Heart left ventricle (tissue), 16 donors: ENCODE measurements around the gene JOSD2. TPM values are rescaled to one million over a fixed set of nuclear protein-coding genes. Genes with fewer than 3 reads are reported as not detected.
"Not testable (repeated sequence)": the region's sequence is repeated elsewhere in the genome, so short reads cannot be mapped to it uniquely, and the experiment has no call there.

ENCODE experiments used
- ATAC-seq, 4 donors: fragments of 200-7000 bp; cut with Tn5 transposase; one replicate each; pipeline ENCODE4 v1.9.1; 2020 to 2022; ENCODE audit warnings: moderate library complexity in 4 of 4, mild to moderate bottlenecking in 3 of 4, moderate number of reproducible peaks in 1 of 4
- DNase-seq, 5 donors: peaks; one replicate each; pipeline ENCODE4 v3.0.0-alpha.2; 2020
- H3K27ac ChIP-seq, 12 donors: fragments of 200-600 bp; sonication (generic) in 4 of 12; one replicate each; pipeline versions ENCODE4 v1.5.0 to v1.8.0; 2016 to 2022; ENCODE audit warnings: mild to moderate bottlenecking in 2 of 12
- H3K27me3 ChIP-seq, 9 donors: fragments of 200-600 bp; sonication (generic) in 2 of 9; one replicate each; pipeline versions ENCODE4 v1.5.1 to v1.8.0; 2016 to 2022; ENCODE audit warnings: mild to moderate bottlenecking in 3 of 9
- H3K36me3 ChIP-seq, 9 donors: fragments of 200-600 bp; sonication (generic) in 2 of 9; one replicate each; pipeline versions ENCODE4 v1.5.0 to v1.8.0; 2018 to 2022; ENCODE audit warnings: mild to moderate bottlenecking in 2 of 9
- H3K4me1 ChIP-seq, 12 donors: fragments of 200-600 bp; sonication (generic) in 4 of 12; one replicate each; pipeline versions ENCODE4 v1.5.0 to v1.8.0; 2016 to 2022; ENCODE audit warnings: mild to moderate bottlenecking in 3 of 12
- H3K4me3 ChIP-seq, 12 donors: fragments of 200-600 bp; sonication (generic) in 4 of 12; one replicate each; pipeline versions ENCODE4 v1.5.0 to v1.8.0; 2017 to 2022; ENCODE audit warnings: mild to moderate bottlenecking in 9 of 12, moderate library complexity in 4 of 12
- H3K9me3 ChIP-seq, 12 donors: fragments of 200-600 bp; sonication (generic) in 4 of 12; one replicate each; pipeline versions ENCODE4 v1.5.0 to v1.8.0; 2016 to 2022; ENCODE audit warnings: mild to moderate bottlenecking in 1 of 12
- POLR2A ChIP-seq, 2 donors: fragments of 450-650 bp; IDR thresholded peaks; one replicate each; pipeline ENCODE4 v1.6.1; 2017; ENCODE audit warnings: antibody characterized with exemption in 2 of 2, mild to moderate bottlenecking in 2 of 2, moderate library complexity in 2 of 2
- WGBS, 4 donors: extraction: QIAGEN DNeasy Blood & Tissue Kit in 2 of 4; methylation state at CpG; one replicate each; pipeline versions ENCODE4 v1.1.5 to v1.1.7; 2013 to 2018; 5-methylcytosine and 5-hydroxymethylcytosine counted together
- intact Hi-C, 10 donors: fragments of 100-400 bp; cut with DNase I; formaldehyde crosslinking; loops; one replicate each; pipeline versions ENCODE4 v1.11.1 to v1.14.2; 2022
- polyA plus RNA-seq, 2 donors: library from polyadenylated mRNA; stranded (reverse); fragments of 200-250 nt; gene quantifications; one replicate each; pipeline ENCODE4 v1.2.3, GENCODE V29; 2013
- total RNA-seq, 9 donors: library from RNA; depleted of rRNA in 2 of 9; stranded (reverse); fragments of >200 nt in 2 of 9; fragmentation: NEBNext Ultra II Directional in 3 of 9; extraction: Animal tissue kit (Norgen Biotek cat#: 25700) in 3 of 9; gene quantifications; one replicate each; pipeline versions ENCODE4 v1.1.0 to v1.2.4, GENCODE V29; 2016 to 2023
- TF ChIP-seq, protein P1 (sequence below), 12 donors: fragments of 200-600 bp; sonication (generic) in 4 of 12; IDR thresholded peaks; one replicate each; pipeline versions ENCODE4 v1.5.0 to v1.8.0; 2018 to 2022; ENCODE audit warnings: antibody characterized with exemption in 12 of 12, mild to moderate bottlenecking in 5 of 12
- donor health status: ischemic (EF 13 %, LVEDD 7.1; RV severe dilation, severe dysfunction).
- donor health status: healthy with polysubstance abuse.
- donor health status: DM: no; HTN: yes; CAD: no.
- donor health status: DM: no; HTN: no; CAD: no.
- donor health status: ischemic (EF 25% LVEDD 6.9; RV normal size, moderate dysfunction).
- donor health status: ischemic (EF 25% LVEDD 5.7; RV mildly dilated, moderate dysfunction).
- donor health status: healthy.
- donor health status: DM: yes; HTN: yes; CAD: no.
- donor health status: ischemic (EF 35%, LVEDD 5.7; RV mildly dilated, moderate dysfunction).
- donor health status: nonischemic (EF 11% LVEDD 7.7; RV severe dilation, severe dysfunction).
- donor health status: DM: yes; HTN: yes; CAD: no.
- donor health status: PGD.
- donor health status: ischemic (EF 29% LVEDD 5.4; RV normal size, mild dysfunction).
- donor health status: nonischemic (EF 23%, LVEDD 6.1; RV moderate dilation, normal function).

The JOSD2 gene
- total and polyA plus RNA-seq, 11 donors: 18.7 to 49.7 (median 30.8) TPM

DNA sequence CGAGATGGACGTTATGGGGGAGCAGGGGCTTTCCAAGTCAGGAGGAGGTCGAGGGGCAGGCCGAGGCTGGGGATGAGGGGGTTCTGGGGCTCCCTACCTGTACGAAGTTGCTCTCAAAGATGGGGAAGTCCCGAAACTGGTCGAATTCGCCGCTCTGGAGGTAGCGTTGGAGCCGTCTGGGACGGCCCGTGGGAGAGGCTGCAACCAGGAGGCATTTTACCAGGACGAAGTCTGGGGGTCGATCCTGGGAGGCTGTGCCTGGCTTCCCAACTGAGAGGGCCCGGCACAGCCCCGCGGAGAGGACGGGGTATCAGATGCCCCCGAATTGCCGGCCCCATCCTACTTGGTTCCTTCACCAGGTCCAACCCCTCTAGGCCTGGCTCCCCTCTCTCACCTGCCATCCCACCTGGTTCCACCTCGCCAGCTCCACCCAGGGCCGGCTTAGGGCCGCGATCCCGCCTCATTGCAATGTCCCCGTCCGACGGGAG, 35.2 kb downstream of the JOSD2 start:
- Histone ChIP-seq H3K27ac (peak overlapping the region in 7 of 12 donors; percentile 47 to 88 (median 83)), H3K4me3 (peak overlapping the region in 11 of 12 donors; percentile 80 to 99 (median 97)), H3K36me3 (peaks cover 0 to 26% (median 19%) of the 10 kb centered on the region in 9 donors), H3K4me1 (peaks cover 7 to 26% (median 14%) of the 10 kb centered on the region in 12 donors), H3K9me3 (no peaks in the 10 kb centered on the region), H3K27me3 (no peaks in the 10 kb centered on the region)
- DNase-seq: no peak
- peak in 1 of 4 donors; percentile 4 for ATAC-seq
- WGBS, 4 donors: 67 to 71% (median 68%) methylated on average over 27 to 29 of the region's 29 CpGs
- TF ChIP-seq POLR2A (IDR thresholded peaks at IDR 0.05): no peak
- TF ChIP-seq, protein P1, sequence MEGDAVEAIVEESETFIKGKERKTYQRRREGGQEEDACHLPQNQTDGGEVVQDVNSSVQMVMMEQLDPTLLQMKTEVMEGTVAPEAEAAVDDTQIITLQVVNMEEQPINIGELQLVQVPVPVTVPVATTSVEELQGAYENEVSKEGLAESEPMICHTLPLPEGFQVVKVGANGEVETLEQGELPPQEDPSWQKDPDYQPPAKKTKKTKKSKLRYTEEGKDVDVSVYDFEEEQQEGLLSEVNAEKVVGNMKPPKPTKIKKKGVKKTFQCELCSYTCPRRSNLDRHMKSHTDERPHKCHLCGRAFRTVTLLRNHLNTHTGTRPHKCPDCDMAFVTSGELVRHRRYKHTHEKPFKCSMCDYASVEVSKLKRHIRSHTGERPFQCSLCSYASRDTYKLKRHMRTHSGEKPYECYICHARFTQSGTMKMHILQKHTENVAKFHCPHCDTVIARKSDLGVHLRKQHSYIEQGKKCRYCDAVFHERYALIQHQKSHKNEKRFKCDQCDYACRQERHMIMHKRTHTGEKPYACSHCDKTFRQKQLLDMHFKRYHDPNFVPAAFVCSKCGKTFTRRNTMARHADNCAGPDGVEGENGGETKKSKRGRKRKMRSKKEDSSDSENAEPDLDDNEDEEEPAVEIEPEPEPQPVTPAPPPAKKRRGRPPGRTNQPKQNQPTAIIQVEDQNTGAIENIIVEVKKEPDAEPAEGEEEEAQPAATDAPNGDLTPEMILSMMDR (IDR thresholded peaks at IDR 0.05): no peak
- intact Hi-C loops: loop anchor here in 6 of 10 donors (1.0 to 5.0 kb wide), 3 partner anchors 35 to 108 kb away; partner anchors contain the start of genes JOSD2 (in 5 of the 6) and NAPSA (in 2 of the 6)

DNA sequence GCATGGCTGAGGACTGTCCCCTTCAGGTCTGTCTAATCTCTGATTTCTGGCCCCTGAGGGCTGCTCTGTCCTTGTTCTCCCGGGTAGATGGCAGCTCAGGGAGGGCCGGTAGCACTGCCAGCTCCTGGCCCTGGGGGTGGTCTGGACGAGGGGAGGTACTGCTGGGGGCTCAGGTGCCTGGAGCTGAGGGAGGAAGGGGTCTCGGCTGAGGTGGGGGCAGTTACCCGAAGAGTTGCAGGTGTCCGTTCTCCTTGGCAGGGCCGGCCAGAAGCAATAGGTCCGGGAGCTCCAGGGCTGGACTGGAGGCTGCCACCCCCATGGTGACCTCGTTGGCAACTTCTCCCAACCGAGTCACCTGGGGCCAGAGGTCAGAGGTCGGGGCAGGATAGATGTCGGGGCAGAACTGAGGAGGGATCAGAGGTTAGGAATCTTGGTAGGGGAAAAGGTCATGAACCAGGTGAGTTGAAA, 35.9 kb downstream of the JOSD2 start:
- H3K4me3 ChIP-seq: no peak overlapping the region
- no peak for ATAC-seq
- WGBS, 4 donors: 75 to 84% (median 78%) methylated on average over 10 to 12 of the region's 12 CpGs
- peaks cover 7 to 26% (median 14%) of the 10 kb centered on the region in 12 donors for H3K4me1 ChIP-seq
- H3K9me3 ChIP-seq: no peaks in the 10 kb centered on the region
- no peak overlapping the region for H3K27ac ChIP-seq
- intact Hi-C loops: loop anchor here in 2 of 10 donors (5.0 kb wide), 1 partner anchor 108 kb away; the partner anchor contains the start of gene NAPSA (in 2 of the 2)
- no peaks in the 10 kb centered on the region for H3K27me3 ChIP-seq
- no peak for TF ChIP-seq POLR2A (IDR thresholded peaks at IDR 0.05)
- TF ChIP-seq, protein P1 (IDR thresholded peaks at IDR 0.05): no peak
- peak in 1 of 5 donors; percentile 53 for DNase-seq
- peaks cover 0 to 20% (median 13%) of the 10 kb centered on the region in 9 donors for H3K36me3 ChIP-seq

DNA sequence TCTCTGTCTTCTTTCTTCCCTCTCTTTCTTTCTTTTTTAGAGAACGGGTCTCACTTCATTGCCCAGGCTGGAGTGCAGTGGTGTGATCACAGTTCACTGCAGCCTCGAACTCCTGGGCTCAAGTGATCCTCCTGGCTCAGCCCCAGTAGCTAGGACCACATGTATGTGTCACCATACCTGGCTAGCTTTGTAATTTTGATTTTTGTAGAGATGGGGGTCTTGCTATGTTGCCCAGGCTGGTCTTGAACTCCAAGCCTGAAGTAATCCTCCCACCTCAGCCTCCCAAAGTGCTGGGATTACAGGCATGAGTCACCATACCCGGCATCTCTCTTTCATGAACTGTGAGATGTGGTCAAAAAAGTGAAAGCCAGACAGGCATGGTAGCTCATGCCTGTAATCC, 37.7 kb downstream of the JOSD2 start:
- DNase-seq, intact Hi-C loops, H3K4me3 ChIP-seq, H3K27me3 ChIP-seq, H3K27ac ChIP-seq, ATAC-seq, H3K9me3 ChIP-seq, H3K36me3 ChIP-seq: not testable (repeated sequence)
- peaks cover 7 to 17% (median 13%) of the 10 kb centered on the region in 12 donors for H3K4me1 ChIP-seq
- 67 to 83% (median 70%) methylated on average over 3 of the region's 3 CpGs for WGBS, 4 donors

DNA sequence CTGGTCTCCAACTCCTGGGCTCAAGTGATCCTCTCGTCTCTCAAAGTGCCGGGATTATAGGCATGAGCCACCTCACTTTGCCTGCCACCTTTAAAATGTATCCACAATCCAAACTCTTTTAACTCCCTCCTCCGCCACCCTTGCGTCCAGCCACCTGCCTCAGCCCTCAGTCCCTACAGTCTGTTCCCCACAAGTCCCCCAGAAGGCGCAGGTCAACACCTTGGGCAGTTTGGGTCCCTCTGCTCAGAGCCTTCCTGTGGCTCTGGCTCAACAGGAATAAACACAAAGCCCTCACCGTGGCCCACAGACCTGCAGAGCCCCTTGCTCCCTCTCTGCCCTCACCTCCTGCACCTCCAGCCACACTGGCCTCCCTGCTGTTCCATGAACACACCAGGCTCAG, 42.2 kb downstream of the JOSD2 start:
- H3K36me3 ChIP-seq: no peaks in the 10 kb centered on the region
- H3K27ac ChIP-seq: no peak overlapping the region
- no peaks in the 10 kb centered on the region for H3K9me3 ChIP-seq
- H3K27me3 ChIP-seq: peaks cover 0 to 7% (median 0%) of the 10 kb centered on the region in 9 donors
- intact Hi-C loops: no loop called here
- no peak for ATAC-seq
- TF ChIP-seq POLR2A (IDR thresholded peaks at IDR 0.05): no peak
- TF ChIP-seq, protein P1 (IDR thresholded peaks at IDR 0.05): no peak
- no peaks in the 10 kb centered on the region for H3K4me1 ChIP-seq
- 84 to 90% (median 87%) methylated on average over 6 of the region's 6 CpGs for WGBS, 4 donors
- H3K4me3 ChIP-seq: no peak overlapping the region
- no peak for DNase-seq
